Stimulated activated CD8-positive, alpha-beta memory T cell treated with anti-CD3 and anti-CD28 coated beads, Interleukin-15, amount 100 ng/mL, for 48 hours (primary cell): ENCODE data around the gene KLHL22.
"Not testable (repeated sequence)": the region's sequence is repeated elsewhere in the genome, so short reads cannot be mapped to it uniquely, and the experiment has no call there.

Source experiments
- DNase-seq, 2 donors: peaks; one replicate each; pipeline ENCODE4 v3.0.0-alpha.2; 2020; ENCODE audit warnings: low read depth in 2 of 2

Gene KLHL22, protein sequence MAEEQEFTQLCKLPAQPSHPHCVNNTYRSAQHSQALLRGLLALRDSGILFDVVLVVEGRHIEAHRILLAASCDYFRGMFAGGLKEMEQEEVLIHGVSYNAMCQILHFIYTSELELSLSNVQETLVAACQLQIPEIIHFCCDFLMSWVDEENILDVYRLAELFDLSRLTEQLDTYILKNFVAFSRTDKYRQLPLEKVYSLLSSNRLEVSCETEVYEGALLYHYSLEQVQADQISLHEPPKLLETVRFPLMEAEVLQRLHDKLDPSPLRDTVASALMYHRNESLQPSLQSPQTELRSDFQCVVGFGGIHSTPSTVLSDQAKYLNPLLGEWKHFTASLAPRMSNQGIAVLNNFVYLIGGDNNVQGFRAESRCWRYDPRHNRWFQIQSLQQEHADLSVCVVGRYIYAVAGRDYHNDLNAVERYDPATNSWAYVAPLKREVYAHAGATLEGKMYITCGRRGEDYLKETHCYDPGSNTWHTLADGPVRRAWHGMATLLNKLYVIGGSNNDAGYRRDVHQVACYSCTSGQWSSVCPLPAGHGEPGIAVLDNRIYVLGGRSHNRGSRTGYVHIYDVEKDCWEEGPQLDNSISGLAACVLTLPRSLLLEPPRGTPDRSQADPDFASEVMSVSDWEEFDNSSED

DNA sequence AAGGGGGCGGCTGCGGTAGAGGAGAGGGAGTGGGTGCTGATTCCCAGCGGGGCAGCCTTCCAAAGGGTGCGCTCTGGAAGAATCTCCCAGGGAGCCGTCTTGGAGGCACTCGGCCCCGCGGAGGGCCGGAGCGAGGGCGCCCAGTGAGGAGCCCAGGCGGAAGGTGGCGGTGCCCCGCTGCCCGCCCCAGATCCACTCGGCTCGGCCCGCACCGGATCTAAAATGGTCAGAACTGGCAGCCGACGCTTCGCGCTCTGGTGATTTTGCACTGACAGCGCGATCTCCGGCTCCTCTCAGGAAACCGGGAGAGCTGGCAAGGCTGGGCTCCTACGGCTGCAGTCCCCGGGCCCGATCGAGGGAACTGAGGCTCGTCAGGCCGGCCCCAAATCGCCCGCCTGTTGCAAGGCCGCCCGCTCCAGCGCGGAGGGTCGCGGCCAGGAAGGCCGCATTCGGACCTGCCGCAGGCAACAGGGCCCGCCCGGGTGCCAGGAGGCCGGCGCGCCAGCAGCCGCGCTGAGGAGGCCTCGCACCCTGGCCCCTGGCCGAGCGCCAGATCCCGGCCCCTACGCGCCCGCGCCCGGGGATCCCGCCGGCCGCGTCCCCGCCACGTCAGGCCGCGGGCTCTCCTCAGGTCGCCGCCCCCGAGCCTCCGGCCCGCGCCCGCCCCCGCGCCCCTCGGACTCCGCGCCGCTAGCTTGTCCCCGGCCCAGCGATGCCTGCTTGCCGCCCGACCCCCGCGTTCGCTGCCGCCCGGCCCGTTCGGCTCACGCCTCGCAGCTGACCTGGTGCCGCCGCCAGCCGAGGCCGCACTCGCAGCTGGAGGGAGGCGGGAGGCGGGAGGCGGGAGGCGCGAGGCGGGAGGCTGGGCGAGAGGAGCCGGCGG is at the start of gene KLHL22:
TSS of gene KLHL22 (minus strand) at position 818 of the 883 bp plus-strand sequence. CDS start 6,584 bp downstream, outside the sequence.
- DNase-seq, result peak in 1 of 2 donors; percentile 9

DNA sequence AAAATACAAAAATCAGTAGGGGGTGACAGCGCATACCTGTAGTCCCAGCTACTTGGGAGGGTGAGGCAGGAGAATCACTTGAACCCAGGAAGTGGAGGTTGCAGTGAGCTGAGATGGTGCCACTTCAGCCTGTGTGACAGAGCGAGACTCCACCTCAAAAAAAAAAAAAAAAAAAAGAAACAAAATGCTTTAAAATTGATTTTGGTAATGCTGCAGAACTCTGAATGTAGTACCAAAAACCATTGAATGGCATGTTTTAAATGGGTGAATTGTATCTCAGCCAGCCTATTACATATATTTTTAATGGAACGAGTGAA is 49.7 kb upstream of the KLHL22 start:
- DNase-seq, result not testable (repeated sequence)

DNA sequence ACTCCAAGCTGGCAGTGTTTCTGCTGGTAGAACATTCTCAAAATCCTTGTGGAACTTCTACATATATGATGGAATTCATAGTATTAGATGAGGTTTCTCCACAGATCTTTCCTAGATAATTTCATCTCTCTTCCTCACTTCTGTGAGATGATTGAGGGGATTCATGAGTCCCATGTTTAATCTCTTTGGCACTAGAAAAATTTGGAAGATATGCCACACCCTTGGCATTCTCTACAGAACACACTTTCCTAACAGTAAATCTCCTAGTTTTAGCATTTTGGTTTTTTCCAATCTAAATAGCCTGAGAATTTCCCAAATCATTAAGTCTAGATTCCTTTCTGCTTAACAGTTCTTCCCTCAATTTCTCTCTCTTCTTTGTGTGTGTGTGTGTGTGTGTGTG is 47.1 kb upstream of the KLHL22 start:
- DNase-seq, result no peak

DNA sequence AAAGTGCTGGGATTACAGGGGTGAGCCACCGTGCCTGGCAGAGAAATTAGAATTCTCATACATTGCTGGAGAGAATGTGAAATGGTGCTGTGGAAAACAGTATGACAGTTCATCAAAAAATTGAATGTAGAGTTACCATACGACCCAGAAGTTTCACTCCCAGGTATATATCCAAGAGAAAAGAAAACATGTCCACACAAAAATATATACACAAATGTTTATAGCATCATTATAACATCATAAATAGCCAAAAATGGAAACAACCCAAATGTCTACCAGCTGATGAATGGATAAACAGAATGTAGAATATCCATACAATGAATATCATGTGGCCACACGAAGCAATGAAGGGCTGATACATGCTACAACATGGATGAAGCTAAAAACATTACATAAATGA is 46.5 kb upstream of the KLHL22 start:
- no peak for DNase-seq

DNA sequence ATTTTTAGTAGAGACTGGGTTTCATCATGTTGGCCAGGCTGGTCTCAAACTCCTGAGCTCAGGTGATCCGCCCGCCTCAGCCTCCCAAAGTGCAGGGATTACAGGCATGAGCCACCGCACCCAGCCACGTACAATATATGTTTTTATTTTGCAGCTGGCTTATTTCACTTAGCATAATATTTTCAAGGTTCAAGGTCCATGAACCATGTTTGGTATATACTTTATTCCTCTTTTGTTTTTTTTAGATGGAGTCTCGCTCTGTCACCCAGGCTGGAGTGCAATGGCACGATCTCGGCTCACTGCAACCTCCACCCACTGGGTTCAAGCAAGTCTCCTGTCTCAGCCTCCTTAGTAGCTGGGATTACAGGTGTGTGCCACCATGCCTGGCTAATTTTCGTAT is 43.3 kb upstream of the KLHL22 start:
- DNase-seq, result not testable (repeated sequence)

DNA sequence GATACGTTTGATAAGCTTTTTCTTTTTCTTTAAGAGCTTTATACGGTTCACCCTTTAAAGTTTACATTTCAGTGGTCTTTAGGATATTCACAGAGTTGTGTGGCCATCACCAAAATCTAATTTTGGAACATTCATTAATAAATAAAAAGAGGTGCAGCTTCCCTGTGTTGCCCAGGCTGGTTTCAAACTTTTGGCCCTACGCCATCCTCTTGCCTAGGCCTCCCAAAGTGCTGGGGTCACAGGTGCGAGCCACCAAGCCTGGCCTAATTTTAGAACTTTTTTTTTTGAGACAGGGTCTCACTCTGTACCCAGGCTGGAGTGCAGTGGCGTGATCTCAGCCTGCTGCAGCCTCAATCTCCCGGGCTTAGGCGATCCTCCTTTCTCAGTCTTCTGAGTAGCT is 42.4 kb upstream of the KLHL22 start:
- DNase-seq, result no peak

DNA sequence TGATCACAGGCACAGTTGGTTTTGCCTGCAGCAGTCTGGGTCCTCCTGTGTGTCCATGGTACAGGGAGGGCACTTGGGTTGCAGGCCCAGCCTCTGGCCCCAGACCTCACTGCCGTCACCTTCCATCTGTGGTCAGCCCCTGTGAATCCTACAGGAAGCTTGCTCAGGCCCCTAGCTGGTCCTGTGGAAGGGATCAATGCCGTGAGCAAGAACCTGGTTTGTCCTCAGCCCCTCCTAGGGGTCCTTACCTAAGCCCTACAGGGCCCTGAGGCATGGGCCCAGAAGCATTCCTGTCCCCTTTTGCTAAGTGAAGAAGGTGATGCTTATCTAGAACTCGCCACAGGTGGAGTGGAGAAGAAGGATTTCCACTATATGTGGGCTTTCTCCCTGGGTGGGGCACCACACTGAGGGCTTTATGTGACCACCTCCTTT is 41.7 kb upstream of the KLHL22 start:
- DNase-seq, result no peak

DNA sequence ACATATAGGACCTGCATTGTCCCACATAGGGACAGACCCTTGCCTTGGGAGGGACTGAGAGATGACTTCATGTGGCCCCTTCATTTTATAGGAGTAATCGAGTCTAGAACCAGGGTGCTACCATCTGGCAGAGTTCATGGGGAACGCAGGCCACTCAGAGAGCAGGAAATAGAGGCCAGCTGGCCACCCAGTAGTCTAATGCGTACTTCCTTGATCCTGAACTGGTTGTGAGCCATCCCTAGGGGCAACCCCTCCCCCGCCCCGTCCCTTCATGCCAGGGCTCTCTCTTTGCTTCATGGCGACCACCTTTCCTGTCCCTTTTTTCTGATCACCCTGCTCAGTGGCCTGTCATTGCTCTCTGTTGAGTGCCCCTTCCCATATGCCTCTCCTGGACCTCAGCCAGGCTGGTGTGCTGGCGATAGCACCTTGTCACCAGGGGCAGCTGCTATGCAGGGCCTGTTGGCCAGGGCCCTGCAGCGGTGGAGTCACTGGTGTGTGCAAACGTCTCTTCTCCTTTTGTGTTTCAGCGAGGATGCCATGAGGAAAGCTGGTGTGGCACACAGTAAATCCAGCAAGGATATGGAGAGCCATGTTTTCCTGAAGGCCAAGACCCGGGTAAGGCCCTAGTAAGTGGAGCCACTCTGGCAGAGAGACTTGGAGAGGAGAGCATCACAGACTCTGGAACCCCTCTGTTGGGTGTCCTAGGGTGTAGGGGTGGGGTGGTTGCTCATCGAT is 41.2 kb upstream of the KLHL22 start:
- DNase-seq, result no peak

DNA sequence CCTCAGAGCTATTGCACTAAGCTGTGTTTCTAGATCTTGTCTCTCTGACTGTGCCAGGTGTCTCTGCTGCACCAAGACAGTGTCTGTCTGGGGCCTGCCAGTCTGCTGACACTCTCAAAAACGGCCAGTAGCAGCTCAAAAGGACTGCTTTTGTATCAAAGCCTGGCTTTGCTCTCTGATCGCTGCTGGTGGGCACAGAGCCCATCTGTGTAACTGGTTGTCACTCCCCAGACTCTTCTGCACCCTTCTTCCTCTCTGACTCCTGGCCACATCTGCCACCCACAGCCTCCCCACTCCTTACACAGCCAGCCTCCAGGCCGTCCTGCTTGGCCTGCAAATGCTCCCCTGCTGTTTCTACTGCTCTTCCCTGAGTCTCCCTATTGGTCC is 38.3 kb upstream of the KLHL22 start:
- DNase-seq, result no peak

DNA sequence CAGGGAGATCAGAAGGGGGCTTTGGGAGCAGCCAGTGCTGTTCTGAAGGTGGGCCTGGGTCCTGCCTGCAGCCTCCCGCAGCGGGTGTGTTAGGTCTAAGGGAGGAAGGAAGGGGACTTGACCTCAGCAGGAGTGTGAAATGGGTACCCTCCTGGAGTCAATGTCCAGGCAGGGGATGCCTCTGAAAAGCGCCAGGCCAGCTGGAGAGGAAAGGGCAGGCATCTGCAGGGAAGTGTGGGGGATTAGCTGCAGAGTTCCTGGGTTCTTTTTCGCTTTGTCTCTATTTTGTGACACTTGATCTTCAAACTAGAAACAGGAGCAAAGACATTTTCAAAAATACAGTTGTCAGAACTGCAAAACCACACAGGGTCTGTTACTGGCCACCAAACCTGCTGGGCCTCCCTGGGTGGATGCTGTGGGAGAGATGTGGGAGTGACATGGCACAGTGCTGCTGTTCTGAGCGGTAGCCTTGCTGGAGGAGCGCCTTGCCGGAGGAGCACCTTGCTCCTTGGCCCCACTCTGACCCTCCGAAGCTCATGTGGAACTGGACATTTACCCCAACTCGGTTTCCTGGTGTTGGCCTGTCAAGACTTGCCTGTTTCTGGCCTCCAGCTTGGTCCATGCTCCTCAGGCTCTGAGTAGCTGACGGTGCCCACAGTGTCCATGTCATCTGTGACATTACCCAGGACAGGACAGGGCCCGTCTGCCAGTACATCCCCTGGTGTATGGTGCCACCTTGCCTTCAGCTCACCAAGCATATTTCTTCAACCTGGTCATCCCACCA is 37.7 kb upstream of the KLHL22 start:
- DNase-seq, result no peak

DNA sequence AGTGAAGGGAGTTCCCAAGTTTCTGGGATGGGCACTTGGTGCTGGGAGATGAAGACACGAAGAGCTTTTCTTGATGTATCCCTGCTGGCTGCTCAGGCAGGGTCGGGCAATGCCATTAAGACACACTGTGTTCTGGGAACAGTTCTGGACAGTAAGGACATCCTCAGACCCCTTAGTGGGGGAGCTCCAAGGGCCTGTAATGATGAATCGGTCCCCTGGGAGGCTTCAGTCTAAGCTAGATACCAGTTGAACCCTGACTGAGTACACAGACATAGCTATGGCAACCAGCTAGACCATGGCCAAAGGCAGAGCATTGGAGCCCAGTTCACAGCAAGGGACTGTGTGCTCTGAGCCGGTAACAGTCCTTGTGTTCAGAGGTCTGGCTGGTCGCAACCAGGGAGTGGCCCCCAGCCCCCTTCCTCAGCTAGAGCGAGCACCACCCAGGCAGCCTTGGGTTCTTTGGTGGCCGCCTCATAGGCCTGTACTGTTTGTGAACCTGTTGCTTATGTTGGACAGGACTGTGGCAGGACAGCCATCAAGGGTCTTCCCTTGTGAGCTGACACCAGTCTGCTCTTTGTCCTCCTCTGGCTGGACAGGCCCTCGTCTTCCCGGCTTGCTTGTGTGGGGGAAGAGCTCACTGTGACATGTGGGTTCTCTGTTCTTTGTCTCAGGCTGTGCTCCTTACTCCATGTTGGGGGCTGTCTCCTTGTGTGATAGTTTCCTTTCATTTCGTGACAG is 36.8 kb upstream of the KLHL22 start:
- DNase-seq, result no peak

DNA sequence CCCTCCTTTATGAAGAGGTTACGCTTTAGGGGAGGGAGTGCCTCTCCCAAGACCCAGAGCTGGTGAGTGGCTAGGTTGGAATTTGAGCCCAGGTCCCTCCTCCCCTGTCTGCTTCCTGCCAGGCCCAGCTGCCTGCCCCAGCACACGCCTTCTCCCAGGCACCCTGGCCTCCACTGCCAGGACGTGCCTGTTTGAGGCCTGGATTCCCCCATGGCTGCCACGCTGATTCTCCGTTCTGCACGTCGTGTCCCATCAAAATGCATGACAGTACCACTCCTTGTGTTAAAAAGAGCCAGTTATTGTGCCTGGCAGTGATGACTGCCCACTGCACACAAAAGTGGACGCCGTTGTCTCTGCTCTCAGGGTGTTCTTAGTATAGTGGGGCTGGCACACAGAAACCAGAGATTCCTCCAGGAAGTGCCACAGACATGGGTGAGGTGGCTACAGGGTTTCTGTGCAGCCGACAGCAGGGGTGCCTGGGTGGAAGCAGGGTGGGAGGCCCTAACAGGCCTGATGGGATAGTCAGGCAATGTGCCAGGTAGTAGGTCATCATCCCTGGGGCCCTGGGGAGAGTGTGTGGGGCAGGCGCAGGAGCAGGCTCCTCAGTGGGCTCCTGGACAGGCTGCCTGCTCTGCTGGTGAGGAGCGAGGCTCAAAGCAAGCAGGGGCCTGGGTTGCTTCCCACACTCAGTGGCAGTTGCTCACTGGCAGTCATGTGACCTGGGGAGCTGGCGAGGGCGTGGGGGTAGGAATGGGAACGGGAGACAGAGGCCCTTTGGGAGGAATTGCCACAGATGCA is 36.0 kb upstream of the KLHL22 start:
- no peak for DNase-seq

DNA sequence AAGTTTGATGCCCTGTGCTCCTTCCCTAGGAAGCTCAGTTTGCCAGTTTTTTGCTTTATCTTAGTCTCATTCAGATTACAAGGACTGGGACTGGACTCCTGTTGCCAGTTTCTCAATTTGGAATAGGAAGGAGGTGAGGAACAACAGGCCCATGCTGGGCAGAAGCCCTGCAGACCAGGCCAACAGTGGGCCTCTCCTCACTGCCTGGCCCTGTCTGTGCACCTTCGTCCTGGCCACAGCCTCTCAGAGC is 35.5 kb upstream of the KLHL22 start:
- DNase-seq, result no peak

DNA sequence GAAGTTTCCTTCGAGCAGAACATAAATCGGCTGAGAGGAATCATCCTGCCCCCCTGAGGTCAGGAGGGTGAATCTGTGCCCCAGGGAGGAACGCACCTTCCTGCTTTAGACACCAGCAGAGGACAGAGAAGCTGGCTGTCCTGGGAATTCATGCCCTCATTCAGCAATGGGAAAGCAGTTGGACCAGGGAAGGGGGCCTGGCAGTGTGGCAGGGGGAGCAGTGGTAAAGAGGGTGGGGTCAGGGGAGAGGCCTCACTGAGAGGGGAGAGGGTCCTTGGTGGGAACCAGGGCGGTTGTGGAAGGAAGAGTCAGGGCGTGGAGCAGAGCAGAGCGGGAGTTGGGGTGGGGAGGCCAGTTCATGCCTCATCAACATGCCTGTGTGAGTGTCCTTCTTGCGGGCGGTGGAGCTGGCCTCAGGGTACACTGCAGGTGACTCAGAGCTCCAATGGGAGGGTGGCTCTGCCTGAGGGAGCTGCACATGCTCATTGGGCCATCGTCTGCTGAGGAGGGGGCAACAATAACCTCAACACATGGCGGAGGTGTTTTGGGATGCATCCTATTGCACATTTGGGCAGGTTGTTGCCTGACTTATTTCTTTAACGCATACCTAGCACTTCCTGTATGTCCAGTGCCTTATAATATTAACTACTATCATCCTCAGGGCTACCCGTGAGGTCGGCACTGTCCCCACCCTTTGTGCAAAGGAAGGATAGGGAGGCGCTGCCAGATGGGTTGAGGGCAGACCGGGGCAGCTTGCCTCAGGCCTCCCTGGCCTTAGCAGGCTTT is 35.0 kb upstream of the KLHL22 start:
- DNase-seq, result no peak

DNA sequence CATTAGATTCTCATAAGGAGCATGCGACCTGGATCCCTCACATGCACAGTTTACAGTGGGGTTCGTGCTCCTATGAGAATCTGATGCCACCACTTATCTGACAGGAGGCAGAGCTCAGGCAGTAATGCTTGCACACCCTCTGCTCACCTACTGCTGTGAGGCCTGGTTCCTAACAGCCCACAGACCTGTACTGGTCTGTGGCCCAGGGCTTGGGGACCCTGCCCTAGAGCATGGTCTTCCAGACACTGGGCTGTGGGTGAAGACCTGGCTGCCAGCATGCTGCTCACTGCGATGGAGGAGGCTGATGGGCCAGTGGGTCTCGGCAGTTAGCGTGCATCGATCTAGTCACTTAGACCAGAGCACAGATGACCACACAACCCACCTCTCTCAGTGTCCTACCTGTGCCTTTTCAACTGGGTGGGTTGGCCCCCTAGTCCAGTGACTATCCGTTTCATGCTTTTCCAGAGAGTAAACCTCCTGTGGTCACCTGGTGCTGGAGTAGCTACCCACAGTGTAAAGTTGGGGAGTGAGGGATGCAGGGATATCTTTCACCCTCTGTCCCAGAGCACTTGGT is 32.9 kb upstream of the KLHL22 start:
- DNase-seq, result no peak

DNA sequence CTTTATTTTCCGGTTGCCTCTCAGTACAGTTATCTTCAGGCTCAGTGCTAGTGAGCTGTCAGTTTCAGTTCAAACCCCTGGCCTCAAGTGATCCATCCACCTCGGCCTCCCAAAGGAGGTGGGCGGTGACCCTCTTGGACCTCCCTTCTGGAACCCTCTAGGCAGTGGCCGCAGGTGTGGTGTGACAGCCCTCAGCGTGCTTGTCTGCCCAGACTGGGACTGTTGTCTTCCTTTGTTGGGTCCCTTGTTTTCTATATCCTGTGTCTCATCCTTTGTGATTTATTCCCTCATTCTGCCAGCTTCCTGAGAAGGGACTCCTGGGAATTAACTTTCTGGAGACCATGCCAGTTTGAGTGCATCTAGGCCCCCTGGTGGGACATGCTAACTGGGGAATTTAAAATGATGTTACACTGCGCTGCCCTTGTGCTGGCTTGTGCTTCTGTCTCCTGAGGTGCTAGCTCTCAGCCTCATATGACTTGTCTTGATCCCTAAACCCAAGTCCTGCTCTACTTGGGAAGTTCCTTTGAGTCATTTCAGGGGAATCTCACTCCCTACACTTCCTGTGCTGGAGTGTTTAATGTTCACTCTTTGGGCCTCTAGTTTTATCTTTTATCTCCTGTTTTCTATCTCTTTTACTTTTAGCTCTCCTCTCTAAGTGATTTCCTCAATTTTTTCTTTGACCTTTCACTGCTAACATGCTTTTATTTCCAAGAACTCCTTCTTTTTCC is 31.2 kb upstream of the KLHL22 start:
- no peak for DNase-seq

DNA sequence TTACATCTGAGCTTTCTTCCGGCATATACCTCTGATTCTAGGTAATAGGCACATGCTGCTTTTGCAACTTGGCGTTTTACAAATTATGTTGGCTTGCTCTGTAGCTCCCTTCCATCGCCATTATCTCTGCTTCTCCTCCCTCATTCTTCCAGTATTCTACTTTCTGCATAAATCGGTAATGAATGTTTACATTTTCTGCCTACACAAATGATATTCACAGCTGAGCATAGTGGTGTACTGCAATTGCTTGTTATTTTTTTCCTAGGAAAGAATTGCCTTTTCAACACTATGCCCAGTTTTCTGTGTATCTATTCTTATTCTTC is 30.7 kb upstream of the KLHL22 start:
- DNase-seq, result no peak

DNA sequence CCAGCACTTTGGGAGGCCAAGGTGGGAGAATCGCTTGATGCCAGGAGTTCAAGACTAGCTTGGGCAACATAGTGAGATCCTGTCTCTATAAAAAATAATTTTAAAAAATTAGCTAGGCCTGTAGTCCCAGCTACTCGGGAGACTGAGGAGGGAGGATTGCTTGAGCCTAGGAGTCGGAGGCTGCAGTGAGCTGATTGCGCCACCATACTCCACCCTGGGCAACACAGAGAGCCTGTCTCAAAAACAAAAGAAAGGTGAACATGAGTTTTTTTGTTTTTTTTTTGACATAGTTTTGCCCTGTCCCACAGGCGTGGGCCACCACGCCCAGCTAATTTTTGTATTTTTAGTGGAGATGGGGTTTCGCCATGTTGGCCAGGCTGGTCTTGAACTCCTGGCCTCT is 29.5 kb upstream of the KLHL22 start:
- no peak for DNase-seq
